NOMO-1 (cell line): ENCODE results near the gene PGP.

Experiments used
- DNase-seq, 2 experiments: peaks; one replicate each; lab custom pipeline; 2025; ENCODE audit not compliant: unreplicated experiment in 2 of 2; lab: John Stamatoyannopoulos, UW

Gene PGP

GRCh38 chr16:2186505-2186904 is 28.1 kb downstream of the PGP start:
- DNase-seq = no peak

GRCh38 chr16:2186064-2186463 is 28.6 kb downstream of the PGP start:
- no peak for DNase-seq

- no peak for DNase-seq
Measured at GRCh38 chr16:2184962-2185361, 29.7 kb downstream of the PGP start.

GRCh38 chr16:2184346-2184745 is 30.3 kb downstream of the PGP start:
- no peak for DNase-seq

GRCh38 chr16:2183671-2184070 is 31.0 kb downstream of the PGP start:
- DNase-seq = no peak

GRCh38 chr16:2181952-2182351 is 32.7 kb downstream of the PGP start:
- no peak for DNase-seq

GRCh38 chr16:2180962-2181923 is 33.4 kb downstream of the PGP start:
- no peak for DNase-seq

GRCh38 chr16:2180461-2180860 is 34.2 kb downstream of the PGP start:
- DNase-seq = no peak

GRCh38 chr16:2179576-2179975 is 35.1 kb downstream of the PGP start:
- no peak for DNase-seq

- no peak for DNase-seq
Measured at GRCh38 chr16:2179107-2179501, 35.5 kb downstream of the PGP start.

- no peak for DNase-seq
Measured at GRCh38 chr16:2178321-2179106, 36.1 kb downstream of the PGP start.

GRCh38 chr16:2177561-2177960 is 37.1 kb downstream of the PGP start:
- DNase-seq = no peak

GRCh38 chr16:2177101-2177500 is 37.5 kb downstream of the PGP start:
- DNase-seq = no peak

- no peak for DNase-seq
Measured at GRCh38 chr16:2176047-2176446, 38.6 kb downstream of the PGP start.

- DNase-seq = no peak
Measured at GRCh38 chr16:2175454-2175853, 39.2 kb downstream of the PGP start.

- DNase-seq = no peak
Measured at GRCh38 chr16:2174396-2175131, 40.1 kb downstream of the PGP start.

GRCh38 chr16:2173916-2174315 is 40.7 kb downstream of the PGP start:
- DNase-seq = no peak

- DNase-seq = no peak
Measured at GRCh38 chr16:2173366-2173765, 41.3 kb downstream of the PGP start.

GRCh38 chr16:2172688-2173335 is 41.8 kb downstream of the PGP start:
- no peak for DNase-seq

GRCh38 chr16:2171601-2172178 is 43.0 kb downstream of the PGP start:
- no peak for DNase-seq
